ENCODE results near the gene EPHB6. TPM values are rescaled to one million over a fixed set of nuclear protein-coding genes. Genes with fewer than 3 reads are reported as not detected.
A peak's percentile ranks its signal among the peaks of the same experiment; 100 is the strongest.

EPHB6 gene
- total RNA-seq, 2 experiments from 2014 or later = 28.6 to 29.1 TPM

DNA sequence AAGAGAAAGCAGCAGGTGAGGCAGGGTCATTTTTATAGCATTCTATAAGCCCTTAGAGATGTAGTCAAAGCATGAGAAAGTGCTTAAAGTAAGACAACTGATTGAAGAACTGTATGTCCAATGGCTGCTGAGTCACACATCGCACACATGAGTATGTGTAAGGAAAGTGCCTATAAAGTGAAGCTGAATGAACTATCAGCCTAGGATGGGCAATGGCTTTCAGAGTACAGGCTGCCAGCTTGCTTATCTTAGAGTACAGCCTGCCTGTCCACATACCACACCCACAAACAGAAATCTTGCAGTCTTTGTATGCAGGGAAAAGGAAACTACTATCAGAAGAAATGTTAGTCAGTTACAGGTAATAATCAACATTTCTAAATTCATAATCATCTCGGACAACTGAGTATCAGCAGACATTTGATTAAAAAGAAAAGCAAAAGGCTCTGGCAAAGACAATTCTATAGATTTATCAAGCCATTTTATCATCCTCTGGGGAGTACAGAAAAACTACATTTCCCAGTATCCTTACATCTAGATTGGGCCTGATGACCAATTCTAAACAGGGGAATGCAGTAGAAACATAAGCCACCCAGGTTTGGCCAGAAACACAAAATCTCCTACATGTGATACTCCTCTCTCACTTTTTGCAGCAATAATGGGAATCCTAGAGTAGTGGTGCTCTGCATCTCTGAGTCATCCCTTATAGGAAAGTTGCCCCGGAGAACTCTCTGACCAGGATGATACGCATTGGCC is 16.2 kb upstream of the EPHB6 start:
- POLR2A ChIA-PET = no interaction called here
- H3K36me3 Mint-ChIP-seq (ENCODE audit: low read depth) = no peaks in the 10 kb centered on the region
- CTCF ChIA-PET = interaction anchor here (1.0 kb wide), 1 partner anchor 20 kb away, joined by 4 read pairs; no protein-coding TSS in a partner anchor
- no peak overlapping the region for H3K4me3 Mint-ChIP-seq
- no peaks in the 10 kb centered on the region for H3K9me3 Mint-ChIP-seq
- H3K27me3 Mint-ChIP-seq = peaks cover 3% of the 10 kb centered on the region
- no peak for DNase-seq
- H3K27ac Mint-ChIP-seq = no peak overlapping the region
- peaks cover 16% of the 10 kb centered on the region for H3K4me1 Mint-ChIP-seq

- Mint-ChIP-seq H3K4me3 (no peak overlapping the region), H3K36me3 (ENCODE audit: low read depth) (no peaks in the 10 kb centered on the region), H3K4me1 (no peaks in the 10 kb centered on the region), H3K27ac (no peak overlapping the region), H3K9me3 (no peaks in the 10 kb centered on the region), H3K27me3 (peaks cover 3% of the 10 kb centered on the region)
- POLR2A ChIA-PET = no interaction called here
- CTCF ChIA-PET = interaction anchor here (0.9 to 1.1 kb wide), 2 partner anchors 31 to 308 kb away, joined by 3 read pairs; no protein-coding TSS in a partner anchor
- DNase-seq = no peak
These were observed 12.6 kb upstream of the EPHB6 start for GRCh38 chr7:142842251-142842766.

DNA sequence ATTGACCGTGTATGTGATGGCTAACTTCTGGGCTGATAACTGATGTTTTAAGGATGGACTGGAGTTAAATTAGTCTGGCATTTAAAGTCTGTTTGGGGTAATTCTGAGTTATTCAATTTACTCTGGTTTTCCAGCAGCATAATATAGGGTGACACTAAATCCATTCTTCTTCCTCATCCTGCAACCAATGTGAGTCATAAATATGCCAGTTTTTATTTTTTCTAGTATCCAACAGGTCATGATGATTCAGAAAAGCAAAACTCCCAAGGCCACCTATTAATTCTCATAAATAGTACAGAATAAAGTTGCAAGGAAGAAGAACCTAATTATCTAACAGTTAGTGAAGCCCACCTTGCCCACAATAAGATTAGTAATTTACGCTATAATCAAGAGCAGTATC is 7.5 kb upstream of the EPHB6 start:
- POLR2A ChIA-PET = no interaction called here
- Mint-ChIP-seq H3K27me3 (peaks cover 13% of the 10 kb centered on the region), H3K36me3 (ENCODE audit: low read depth) (no peaks in the 10 kb centered on the region), H3K4me3 (no peak overlapping the region), H3K9me3 (no peaks in the 10 kb centered on the region), H3K4me1 (peaks cover 12% of the 10 kb centered on the region), H3K27ac (no peak overlapping the region)
- CTCF ChIA-PET = interaction anchor here (0.7 kb wide), 1 partner anchor 34 kb away, joined by 3 read pairs; no protein-coding TSS in a partner anchor
- DNase-seq = no peak

- Mint-ChIP-seq H3K36me3 (ENCODE audit: low read depth) (no peaks in the 10 kb centered on the region), H3K4me1 (peaks cover 25% of the 10 kb centered on the region), H3K4me3 (no peak overlapping the region), H3K9me3 (no peaks in the 10 kb centered on the region), H3K27ac (no peak overlapping the region), H3K27me3 (peaks cover 13% of the 10 kb centered on the region)
- ChIA-PET CTCF (interaction anchor here (0.8 to 1.1 kb wide), 2 partner anchors 41 to 428 kb away, joined by 3 read pairs; no protein-coding TSS in a partner anchor), POLR2A (no interaction called here)
- DNase-seq = no peak
These were observed 3.6 kb upstream of the EPHB6 start for GRCh38 chr7:142851269-142851668.

DNA sequence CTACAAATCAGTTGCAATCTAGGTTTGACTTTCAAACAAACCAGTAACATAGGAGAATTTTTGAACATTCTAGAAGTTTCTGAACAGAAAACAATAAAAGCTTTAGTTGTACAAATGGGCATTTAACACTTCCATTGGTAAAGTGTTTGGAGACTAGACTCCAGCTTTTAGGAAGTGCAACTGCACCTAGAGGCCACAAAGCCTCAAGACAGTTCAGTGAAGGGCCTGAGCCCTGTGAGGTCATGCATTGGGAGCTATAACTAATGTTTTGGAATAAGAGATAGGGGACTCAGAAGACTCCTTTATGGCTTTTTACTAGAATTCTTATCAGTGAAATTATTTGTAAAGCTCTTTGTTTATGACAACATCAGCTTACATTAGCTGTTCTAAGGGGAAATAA is 3.0 kb upstream of the EPHB6 start:
- Mint-ChIP-seq H3K27ac (no peak overlapping the region), H3K27me3 (peaks cover 15% of the 10 kb centered on the region), H3K9me3 (no peaks in the 10 kb centered on the region), H3K4me3 (no peak overlapping the region), H3K36me3 (ENCODE audit: low read depth) (no peaks in the 10 kb centered on the region), H3K4me1 (peaks cover 29% of the 10 kb centered on the region)
- ChIA-PET POLR2A (no interaction called here), CTCF (interaction anchor here (0.6 to 1.1 kb wide), 3 partner anchors 41 to 268 kb away, joined by 3 read pairs; no protein-coding TSS in a partner anchor)
- no peak for DNase-seq

- ChIA-PET CTCF (interaction anchor here (0.7 to 1.1 kb wide), 4 partner anchors 11 to 322 kb away, joined by 3 read pairs; no protein-coding TSS in a partner anchor), POLR2A (no interaction called here)
- H3K27me3 Mint-ChIP-seq = peaks cover 10% of the 10 kb centered on the region
- peak overlapping the region; percentile 87 for H3K27ac Mint-ChIP-seq
- DNase-seq = peak; percentile 79
- peak overlapping the region; percentile 88 for H3K4me3 Mint-ChIP-seq
- H3K4me1 Mint-ChIP-seq = peaks cover 33% of the 10 kb centered on the region
- H3K36me3 Mint-ChIP-seq (ENCODE audit: low read depth) = no peaks in the 10 kb centered on the region
- H3K9me3 Mint-ChIP-seq = no peaks in the 10 kb centered on the region
These were observed 1.0 kb upstream of the EPHB6 start for GRCh38 chr7:142853739-142854371.

DNA sequence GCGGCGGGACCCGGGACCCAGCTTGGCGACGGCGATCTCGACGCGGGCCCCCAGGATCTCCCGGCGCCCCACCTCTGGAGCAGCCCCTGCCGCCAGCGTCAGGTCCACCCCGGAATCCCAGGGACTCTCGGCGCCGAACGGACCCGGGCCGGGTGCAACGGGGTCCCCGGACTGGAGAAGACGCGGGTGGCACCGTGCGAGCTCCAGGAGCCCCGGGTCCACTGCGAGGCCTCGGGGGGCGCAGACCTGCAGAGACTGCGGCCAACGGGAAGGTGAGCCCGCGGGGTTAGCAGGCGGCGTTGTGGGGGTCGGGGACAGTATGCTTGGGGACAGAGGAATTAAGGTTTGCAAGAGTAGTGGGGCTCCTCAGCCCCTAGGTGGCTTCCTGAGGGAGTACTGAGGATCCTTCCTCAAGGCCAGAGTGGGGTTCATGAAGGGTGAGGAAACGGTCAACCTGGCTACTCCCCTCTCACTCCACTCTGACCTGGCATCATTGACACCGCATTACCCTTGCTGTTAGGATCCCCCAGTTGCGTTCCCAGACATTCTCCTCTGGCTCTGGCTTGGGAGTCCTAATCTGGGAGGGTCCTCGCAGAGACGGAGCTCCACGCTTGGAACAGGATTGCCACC is 353 bp downstream of the EPHB6 start:
- Mint-ChIP-seq H3K4me3 (peak overlapping the region; percentile 75), H3K4me1 (peaks cover 36% of the 10 kb centered on the region), H3K36me3 (ENCODE audit: low read depth) (no peaks in the 10 kb centered on the region), H3K9me3 (no peaks in the 10 kb centered on the region), H3K27me3 (peaks cover 6% of the 10 kb centered on the region), H3K27ac (peak overlapping the region; percentile 73)
- CTCF ChIA-PET = interaction anchor here (0.5 to 1.8 kb wide), 6 partner anchors 12 to 360 kb away, joined by 3 to 5 read pairs (median 3); no protein-coding TSS in a partner anchor
- DNase-seq = no peak
- POLR2A ChIA-PET = no interaction called here

DNA sequence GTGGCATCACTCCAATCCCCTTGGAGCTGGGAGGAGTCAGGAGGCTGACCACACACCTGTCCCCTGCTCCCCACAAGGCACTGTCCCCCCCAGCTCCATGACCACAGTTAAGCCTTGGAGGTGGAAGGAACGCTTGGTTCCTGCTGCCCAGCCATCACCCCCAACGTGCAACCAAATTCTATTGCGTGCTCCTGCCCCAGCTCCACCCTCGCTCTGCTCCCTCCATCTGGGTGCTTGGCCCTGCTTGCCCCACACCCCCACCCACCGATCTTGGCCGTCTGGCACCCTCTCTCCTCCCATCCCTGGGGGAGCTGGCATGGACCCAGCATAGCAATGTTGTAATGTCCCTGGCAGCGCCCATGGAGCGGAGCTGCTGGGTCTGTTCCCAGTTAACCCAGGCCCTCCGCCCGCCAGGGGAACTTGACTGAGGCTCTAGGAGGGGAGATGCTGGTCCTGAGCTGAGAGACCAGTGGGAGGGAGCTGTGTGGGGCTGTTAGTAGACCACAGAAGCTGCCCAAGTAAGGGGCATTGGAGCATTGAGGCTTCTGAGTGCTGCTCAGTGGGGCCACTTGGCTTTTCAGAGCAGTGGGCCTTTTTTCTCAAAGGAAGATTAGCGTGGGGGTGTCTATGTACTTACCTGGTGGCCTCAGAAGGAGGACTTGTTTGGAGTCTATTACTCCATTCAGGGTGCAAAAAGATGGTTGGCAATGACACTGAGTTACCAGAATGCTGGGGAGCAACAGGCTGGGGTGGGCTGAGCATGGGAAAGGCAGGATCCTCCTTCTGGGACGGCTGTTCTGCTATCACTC is 1.1 kb downstream of the EPHB6 start:
- no peak for DNase-seq
- peak overlapping the region; percentile 75 for H3K4me3 Mint-ChIP-seq
- H3K27me3 Mint-ChIP-seq = peaks cover 4% of the 10 kb centered on the region
- H3K4me1 Mint-ChIP-seq = peaks cover 30% of the 10 kb centered on the region
- H3K9me3 Mint-ChIP-seq = no peaks in the 10 kb centered on the region
- CTCF ChIA-PET = interaction anchor here (0.6 to 1.8 kb wide), 5 partner anchors 9 to 359 kb away, joined by 3 to 5 read pairs (median 3); no protein-coding TSS in a partner anchor
- POLR2A ChIA-PET = no interaction called here
- H3K36me3 Mint-ChIP-seq (ENCODE audit: low read depth) = no peaks in the 10 kb centered on the region
- H3K27ac Mint-ChIP-seq = peak overlapping the region; percentile 72

GRCh38 chr7:142856565-142857245 is 1.8 kb downstream of the EPHB6 start:
- Mint-ChIP-seq H3K9me3 (no peaks in the 10 kb centered on the region), H3K4me1 (peaks cover 24% of the 10 kb centered on the region), H3K36me3 (ENCODE audit: low read depth) (no peaks in the 10 kb centered on the region), H3K27me3 (peaks cover 2% of the 10 kb centered on the region), H3K4me3 (peak overlapping the region; percentile 75), H3K27ac (no peak overlapping the region)
- DNase-seq = no peak
- POLR2A ChIA-PET = no interaction called here
- CTCF ChIA-PET = interaction anchor here (0.6 to 1.8 kb wide), 3 partner anchors 9 to 358 kb away, joined by 3 to 5 read pairs (median 3); no protein-coding TSS in a partner anchor

DNA sequence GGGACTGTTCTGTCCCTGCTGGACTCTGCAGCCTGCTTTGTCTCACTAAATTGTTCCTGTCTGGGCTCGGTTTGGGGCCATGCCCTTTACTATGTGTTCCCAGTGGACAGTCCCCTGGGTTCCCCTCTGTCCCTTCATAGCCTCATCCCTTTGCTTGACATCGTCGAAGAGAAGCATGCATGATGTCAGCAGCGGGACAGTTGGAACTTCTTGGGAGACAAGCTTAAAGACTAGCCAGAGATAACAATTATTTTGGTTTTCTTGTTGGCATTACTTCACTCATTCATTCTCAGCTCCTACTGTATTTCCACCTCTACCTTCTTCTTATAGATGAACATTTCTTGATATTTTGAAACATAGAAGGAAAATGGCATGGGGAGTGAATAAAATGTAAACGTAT is 2.7 kb downstream of the EPHB6 start:
- no peak overlapping the region for H3K4me3 Mint-ChIP-seq
- H3K4me1 Mint-ChIP-seq = peaks cover 26% of the 10 kb centered on the region
- peaks cover 2% of the 10 kb centered on the region for H3K27me3 Mint-ChIP-seq
- POLR2A ChIA-PET = interaction anchor here (0.8 kb wide), 1 partner anchor 353 kb away, joined by 4 read pairs; no protein-coding TSS in a partner anchor
- H3K9me3 Mint-ChIP-seq = no peaks in the 10 kb centered on the region
- DNase-seq = no peak
- no peaks in the 10 kb centered on the region for H3K36me3 Mint-ChIP-seq (ENCODE audit: low read depth)
- H3K27ac Mint-ChIP-seq = no peak overlapping the region
- CTCF ChIA-PET = interaction anchor here (0.9 to 1.5 kb wide), 2 partner anchors 16 to 23 kb away, joined by 3 to 4 read pairs; no protein-coding TSS in a partner anchor

GRCh38 chr7:142859411-142859810 is 4.5 kb downstream of the EPHB6 start:
- DNase-seq = no peak
- Mint-ChIP-seq H3K27me3 (peaks cover 2% of the 10 kb centered on the region), H3K9me3 (no peaks in the 10 kb centered on the region), H3K27ac (no peak overlapping the region), H3K4me1 (peaks cover 20% of the 10 kb centered on the region), H3K36me3 (ENCODE audit: low read depth) (no peaks in the 10 kb centered on the region), H3K4me3 (no peak overlapping the region)
- ChIA-PET CTCF (no interaction called here), POLR2A (no interaction called here)

- no peaks in the 10 kb centered on the region for H3K9me3 Mint-ChIP-seq
- DNase-seq = no peak
- H3K27ac Mint-ChIP-seq = no peak overlapping the region
- no peak overlapping the region for H3K4me3 Mint-ChIP-seq
- H3K36me3 Mint-ChIP-seq (ENCODE audit: low read depth) = no peaks in the 10 kb centered on the region
- ChIA-PET POLR2A (no interaction called here), CTCF (no interaction called here)
- peaks cover 20% of the 10 kb centered on the region for H3K4me1 Mint-ChIP-seq
- H3K27me3 Mint-ChIP-seq = peaks cover 2% of the 10 kb centered on the region
These were observed 5.0 kb downstream of the EPHB6 start for GRCh38 chr7:142859829-142860228.
